AG04450 (cell line): ENCODE results near the gene TADA1. TPM values are rescaled to one million over a fixed set of nuclear protein-coding genes. Genes with fewer than 3 reads are reported as not detected.

ENCODE experiments used
- CTCF ChIA-PET: fragments of 300-600, 350-600 bp; formaldehyde crosslinking; extraction: SDS; loops from one replicate; lab custom pipeline; 2022; ENCODE audit warnings: antibody characterized with exemption, inconsistent platforms; lab: Charles Lee
- POLR2A ChIA-PET: fragments of 350-600 bp; formaldehyde crosslinking; extraction: SDS; loops from one replicate; lab custom pipeline; 2021; ENCODE audit warnings: antibody characterized with exemption, inconsistent platforms; lab: Yijun Ruan, JAX
- DNase-seq: peaks from one replicate; pipeline ENCODE4 v3.0.0-alpha.2; 2011; ENCODE audit warnings: low read depth, low spot score
- H3K27ac ChIP-seq: one replicate; pipeline ENCODE4 v1.5.1; 2012; ENCODE audit warnings: low read depth, low read length, control low read depth
- H3K27me3 ChIP-seq: one replicate; pipeline ENCODE4 v1.6.0; 2012; ENCODE audit warnings: low read length; ENCODE audit not compliant: control insufficient read depth, insufficient read depth
- H3K4me3 ChIP-seq: 2 replicates; pipeline ENCODE4 v1.5.1; 2011; ENCODE audit warnings: mild to moderate bottlenecking, low read depth, low read length, control low read depth
- H3K9me3 ChIP-seq: 2 replicates; pipeline ENCODE4 v1.5.1; 2012; ENCODE audit warnings: low read length; ENCODE audit not compliant: control insufficient read depth, insufficient read depth
- polyA plus RNA-seq: library from polyadenylated mRNA; depleted of rRNA; stranded (reverse); fragments of >200 nt; gene quantifications from 2 replicates; pipeline ENCODE4 v1.2.3, GENCODE V29; 2011
- TF ChIP-seq, protein P1 (sequence below): IDR thresholded peaks from 2 replicates; pipeline ENCODE4 v1.5.1; 2011; ENCODE audit warnings: low read depth, low read length, control low read depth, inconsistent platforms

TADA1 gene
- polyA plus RNA-seq, 1 experiment, result 13.3 TPM

DNA sequence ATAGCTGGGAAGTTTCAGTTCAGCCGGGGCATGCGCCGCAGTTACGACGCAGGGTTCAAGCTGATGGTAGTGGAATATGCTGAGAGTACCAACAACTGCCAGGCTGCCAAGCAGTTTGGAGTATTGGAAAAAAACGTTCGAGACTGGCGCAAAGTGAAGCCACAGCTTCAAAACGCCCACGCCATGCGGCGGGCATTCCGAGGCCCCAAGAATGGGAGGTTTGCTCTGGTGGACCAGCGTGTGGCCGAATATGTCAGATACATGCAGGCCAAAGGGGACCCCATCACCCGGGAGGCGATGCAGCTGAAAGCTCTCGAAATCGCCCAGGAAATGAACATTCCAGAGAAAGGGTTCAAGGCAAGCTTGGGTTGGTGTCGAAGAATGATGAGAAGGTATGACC lies 26.9 kb downstream of the TADA1 start:
- CTCF ChIA-PET, result no interaction called here
- Histone ChIP-seq H3K9me3 (no peaks in the 10 kb centered on the region), H3K4me3 (no peak overlapping the region), H3K27ac (no peak overlapping the region), H3K27me3 (no peaks in the 10 kb centered on the region)
- no peak for DNase-seq
- POLR2A ChIA-PET, result no interaction called here
- TF ChIP-seq, protein P1, sequence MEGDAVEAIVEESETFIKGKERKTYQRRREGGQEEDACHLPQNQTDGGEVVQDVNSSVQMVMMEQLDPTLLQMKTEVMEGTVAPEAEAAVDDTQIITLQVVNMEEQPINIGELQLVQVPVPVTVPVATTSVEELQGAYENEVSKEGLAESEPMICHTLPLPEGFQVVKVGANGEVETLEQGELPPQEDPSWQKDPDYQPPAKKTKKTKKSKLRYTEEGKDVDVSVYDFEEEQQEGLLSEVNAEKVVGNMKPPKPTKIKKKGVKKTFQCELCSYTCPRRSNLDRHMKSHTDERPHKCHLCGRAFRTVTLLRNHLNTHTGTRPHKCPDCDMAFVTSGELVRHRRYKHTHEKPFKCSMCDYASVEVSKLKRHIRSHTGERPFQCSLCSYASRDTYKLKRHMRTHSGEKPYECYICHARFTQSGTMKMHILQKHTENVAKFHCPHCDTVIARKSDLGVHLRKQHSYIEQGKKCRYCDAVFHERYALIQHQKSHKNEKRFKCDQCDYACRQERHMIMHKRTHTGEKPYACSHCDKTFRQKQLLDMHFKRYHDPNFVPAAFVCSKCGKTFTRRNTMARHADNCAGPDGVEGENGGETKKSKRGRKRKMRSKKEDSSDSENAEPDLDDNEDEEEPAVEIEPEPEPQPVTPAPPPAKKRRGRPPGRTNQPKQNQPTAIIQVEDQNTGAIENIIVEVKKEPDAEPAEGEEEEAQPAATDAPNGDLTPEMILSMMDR, result no peak

DNA sequence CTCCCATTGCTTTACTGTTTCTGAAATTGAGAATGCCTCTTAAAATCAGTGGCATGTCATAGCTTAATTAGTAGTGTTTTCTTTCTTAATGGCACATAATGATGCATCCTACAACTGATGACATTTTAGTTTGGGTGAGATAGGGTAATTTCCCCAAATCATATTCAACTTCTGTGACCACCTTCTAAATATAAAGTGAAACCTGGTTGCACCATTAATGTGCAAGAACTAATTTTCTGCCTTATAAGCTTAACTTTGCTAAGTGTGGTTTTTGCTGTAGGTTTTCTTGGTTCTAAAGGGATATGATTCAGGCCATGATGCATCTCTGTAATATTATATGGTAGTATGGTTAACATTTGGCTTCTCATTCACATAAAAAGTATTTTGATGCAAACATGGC lies 27.9 kb downstream of the TADA1 start:
- TF ChIP-seq, protein P1, result no peak
- ChIA-PET CTCF (interaction anchor here (0.6 to 0.8 kb wide), 2 partner anchors 36 to 372 kb away, joined by 3 read pairs; partner anchors contain the start of gene POU2F1), POLR2A (no interaction called here)
- no peaks in the 10 kb centered on the region for H3K27me3 ChIP-seq
- DNase-seq, result no peak
- no peak overlapping the region for H3K27ac ChIP-seq
- H3K4me3 ChIP-seq, result no peak overlapping the region
- H3K9me3 ChIP-seq, result no peaks in the 10 kb centered on the region

DNA sequence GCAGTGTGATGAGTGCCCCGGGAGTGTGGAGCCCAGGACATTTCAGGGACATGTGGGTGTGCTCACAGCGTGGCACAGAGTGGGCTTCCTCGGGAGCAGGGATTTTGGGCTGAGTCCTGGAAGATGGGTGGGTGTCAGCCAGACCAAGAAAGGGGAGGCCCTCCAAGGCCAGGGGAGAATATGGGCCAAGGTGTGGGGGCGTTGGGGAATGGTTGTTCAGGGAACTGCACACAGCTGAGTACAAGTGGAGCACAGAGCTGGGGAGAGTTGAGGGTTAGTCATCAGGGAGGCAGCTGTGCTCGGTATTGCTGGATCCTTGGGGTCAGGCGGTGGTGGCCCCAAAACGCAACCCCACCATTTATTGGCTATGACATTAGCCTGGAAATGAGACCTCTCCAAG lies 31.3 kb downstream of the TADA1 start:
- Histone ChIP-seq H3K27ac (no peak overlapping the region), H3K4me3 (no peak overlapping the region), H3K9me3 (no peaks in the 10 kb centered on the region), H3K27me3 (no peaks in the 10 kb centered on the region)
- DNase-seq, result no peak
- CTCF ChIA-PET, result no interaction called here
- TF ChIP-seq, protein P1, result no peak
- POLR2A ChIA-PET, result no interaction called here

DNA sequence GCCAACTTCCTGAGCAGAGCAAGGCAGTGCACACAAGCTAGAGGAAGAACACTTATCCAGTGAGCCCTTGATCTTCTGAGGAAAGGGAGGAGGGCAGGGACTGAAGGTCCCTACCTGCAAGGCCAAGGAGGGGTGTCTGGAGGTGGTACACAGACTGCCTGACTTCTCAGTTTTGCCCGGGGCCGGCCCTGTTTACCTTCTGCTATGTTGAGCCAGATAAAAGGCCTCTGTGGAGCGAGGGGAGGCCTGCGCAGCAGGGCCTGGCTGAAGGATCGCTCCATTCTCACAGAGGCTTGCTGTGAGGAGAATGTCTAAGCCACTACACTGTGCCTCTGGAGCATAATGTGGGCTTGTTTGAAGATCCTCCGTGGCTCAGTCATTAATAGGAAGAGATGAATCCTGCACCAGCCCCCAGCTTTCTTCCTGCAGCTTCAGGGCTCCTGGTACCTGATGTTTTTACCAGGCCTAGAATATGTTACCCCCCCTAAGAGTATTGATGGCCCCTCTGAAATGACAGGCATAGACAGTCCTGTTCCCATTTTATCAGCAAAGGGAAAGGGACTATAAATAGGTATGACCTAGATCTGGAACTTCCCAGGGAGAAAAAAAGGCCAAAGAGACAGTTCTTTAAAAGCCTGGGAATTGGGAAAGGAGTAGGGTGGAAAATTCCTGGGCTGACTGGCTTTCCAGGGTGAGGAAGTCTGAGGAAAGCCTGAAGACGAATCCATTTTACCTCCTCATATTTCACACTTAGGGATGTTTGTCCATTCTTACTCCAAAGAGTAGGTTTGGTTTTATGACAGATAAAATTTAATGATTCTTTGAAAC lies 32.1 kb downstream of the TADA1 start:
- no peak for DNase-seq
- TF ChIP-seq, protein P1, result no peak
- no peak overlapping the region for H3K27ac ChIP-seq
- H3K27me3 ChIP-seq, result no peaks in the 10 kb centered on the region
- ChIA-PET POLR2A (no interaction called here), CTCF (no interaction called here)
- no peaks in the 10 kb centered on the region for H3K9me3 ChIP-seq
- H3K4me3 ChIP-seq, result no peak overlapping the region

DNA sequence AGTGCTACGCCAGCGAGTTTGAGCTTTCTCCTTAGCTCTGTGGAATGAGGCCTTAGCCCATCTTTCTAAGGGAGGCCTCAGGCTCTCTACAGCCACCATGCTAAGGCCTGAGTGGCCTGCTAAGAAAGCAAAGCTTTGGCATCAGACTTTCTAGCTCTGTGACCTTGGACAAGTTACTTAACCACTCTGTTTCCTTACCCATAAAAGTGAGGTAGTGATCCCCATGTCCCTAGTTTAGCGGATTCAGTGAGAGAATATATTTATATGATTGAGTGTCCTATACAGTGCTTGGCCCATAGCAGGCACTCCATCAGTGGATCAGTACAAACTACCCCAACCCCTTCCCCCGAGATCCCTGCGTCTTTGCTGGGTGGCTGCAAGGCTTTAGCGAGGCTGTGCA lies 32.7 kb downstream of the TADA1 start:
- Histone ChIP-seq H3K9me3 (no peaks in the 10 kb centered on the region), H3K27me3 (no peaks in the 10 kb centered on the region), H3K27ac (no peak overlapping the region), H3K4me3 (no peak overlapping the region)
- DNase-seq, result no peak
- ChIA-PET CTCF (no interaction called here), POLR2A (no interaction called here)
- TF ChIP-seq, protein P1, result no peak
